ENCODE measurements around the gene OR10H1.

OR10H1 gene, protein sequence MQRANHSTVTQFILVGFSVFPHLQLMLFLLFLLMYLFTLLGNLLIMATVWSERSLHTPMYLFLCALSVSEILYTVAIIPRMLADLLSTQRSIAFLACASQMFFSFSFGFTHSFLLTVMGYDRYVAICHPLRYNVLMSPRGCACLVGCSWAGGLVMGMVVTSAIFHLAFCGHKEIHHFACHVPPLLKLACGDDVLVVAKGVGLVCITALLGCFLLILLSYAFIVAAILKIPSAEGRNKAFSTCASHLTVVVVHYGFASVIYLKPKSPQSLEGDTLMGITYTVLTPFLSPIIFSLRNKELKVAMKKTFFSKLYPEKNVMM

DNA sequence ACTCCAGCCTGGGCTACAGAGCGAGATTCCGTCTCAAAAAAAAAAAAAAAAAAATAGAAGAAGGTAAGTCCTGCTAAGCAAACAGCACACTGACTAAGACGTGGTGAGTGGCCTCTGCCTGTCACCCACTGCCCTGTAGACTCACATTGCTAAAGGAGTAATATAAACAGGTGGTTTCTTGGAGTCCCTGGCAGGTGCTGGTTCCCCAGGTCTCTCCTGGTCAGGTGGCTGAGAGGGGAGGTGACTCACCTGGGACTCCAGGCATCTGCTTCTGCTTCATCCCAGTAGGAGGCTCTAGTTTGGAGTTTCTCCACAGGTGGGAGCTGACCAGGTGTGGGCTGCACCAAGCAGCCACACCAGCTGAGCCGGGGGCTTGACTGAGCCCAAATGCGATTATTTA, at the start of gene OR10H1:
TSS of gene OR10H1 (minus strand) at position 359 of the 400 bp plus-strand sequence. CDS start 7,627 bp downstream, outside the sequence.
- no peak for DNase-seq (ENCODE audit: low read depth)
- TF ChIP-seq, protein P1, sequence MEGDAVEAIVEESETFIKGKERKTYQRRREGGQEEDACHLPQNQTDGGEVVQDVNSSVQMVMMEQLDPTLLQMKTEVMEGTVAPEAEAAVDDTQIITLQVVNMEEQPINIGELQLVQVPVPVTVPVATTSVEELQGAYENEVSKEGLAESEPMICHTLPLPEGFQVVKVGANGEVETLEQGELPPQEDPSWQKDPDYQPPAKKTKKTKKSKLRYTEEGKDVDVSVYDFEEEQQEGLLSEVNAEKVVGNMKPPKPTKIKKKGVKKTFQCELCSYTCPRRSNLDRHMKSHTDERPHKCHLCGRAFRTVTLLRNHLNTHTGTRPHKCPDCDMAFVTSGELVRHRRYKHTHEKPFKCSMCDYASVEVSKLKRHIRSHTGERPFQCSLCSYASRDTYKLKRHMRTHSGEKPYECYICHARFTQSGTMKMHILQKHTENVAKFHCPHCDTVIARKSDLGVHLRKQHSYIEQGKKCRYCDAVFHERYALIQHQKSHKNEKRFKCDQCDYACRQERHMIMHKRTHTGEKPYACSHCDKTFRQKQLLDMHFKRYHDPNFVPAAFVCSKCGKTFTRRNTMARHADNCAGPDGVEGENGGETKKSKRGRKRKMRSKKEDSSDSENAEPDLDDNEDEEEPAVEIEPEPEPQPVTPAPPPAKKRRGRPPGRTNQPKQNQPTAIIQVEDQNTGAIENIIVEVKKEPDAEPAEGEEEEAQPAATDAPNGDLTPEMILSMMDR (conservative IDR thresholded peaks at IDR 0.05; ENCODE audit: low read depth, low read length): no peak
- H3K4me3 ChIP-seq (ENCODE audit: low read depth, low read length): no peak within 1 kb of the TSS

DNA sequence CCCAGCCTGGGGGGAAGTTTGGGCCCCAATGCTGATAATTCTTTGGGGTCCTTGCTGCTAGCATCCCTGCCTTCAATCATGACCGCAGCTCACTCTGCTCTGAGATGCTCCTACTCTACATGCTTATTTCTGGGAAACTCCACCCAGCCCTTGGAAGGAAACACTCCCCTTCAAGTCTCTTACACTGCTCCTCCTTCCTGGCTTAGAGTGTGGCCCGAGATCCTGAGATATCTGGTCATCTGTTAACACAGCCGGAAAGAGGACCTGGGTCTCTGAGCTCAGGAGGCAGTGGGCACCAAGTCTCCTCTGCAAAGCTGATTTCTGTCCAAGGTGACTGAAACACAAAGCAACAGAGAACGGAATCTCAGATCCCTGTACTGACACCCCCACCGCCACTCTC, 49.4 kb upstream of the OR10H1 start:
- DNase-seq (ENCODE audit: low read depth): no peak
- H3K4me3 ChIP-seq (ENCODE audit: low read depth, low read length): no peak overlapping the region
- TF ChIP-seq, protein P1 (conservative IDR thresholded peaks at IDR 0.05; ENCODE audit: low read depth, low read length): no peak

DNA sequence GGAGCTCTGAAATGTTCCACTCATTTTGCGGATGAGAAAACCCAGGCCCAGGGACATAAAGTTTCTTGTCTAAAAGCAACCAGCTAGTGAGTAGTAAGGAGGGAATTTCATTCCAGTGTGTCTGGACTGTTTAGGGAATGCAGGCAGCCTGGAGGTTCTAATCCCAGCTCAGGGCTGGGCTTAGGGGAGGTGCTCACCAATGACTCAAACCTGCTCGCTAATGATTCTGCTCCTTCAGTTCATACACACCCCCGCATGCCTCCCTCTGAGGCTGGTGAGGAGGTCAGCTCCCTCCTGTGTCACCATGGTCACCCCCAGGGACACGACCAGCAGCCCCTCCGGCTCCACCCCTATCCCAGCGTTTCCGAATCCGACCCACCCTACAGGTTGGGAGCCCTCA, 47.8 kb upstream of the OR10H1 start:
- DNase-seq (ENCODE audit: low read depth): no peak
- H3K4me3 ChIP-seq (ENCODE audit: low read depth, low read length): no peak overlapping the region
- TF ChIP-seq, protein P1 (conservative IDR thresholded peaks at IDR 0.05; ENCODE audit: low read depth, low read length): no peak

DNA sequence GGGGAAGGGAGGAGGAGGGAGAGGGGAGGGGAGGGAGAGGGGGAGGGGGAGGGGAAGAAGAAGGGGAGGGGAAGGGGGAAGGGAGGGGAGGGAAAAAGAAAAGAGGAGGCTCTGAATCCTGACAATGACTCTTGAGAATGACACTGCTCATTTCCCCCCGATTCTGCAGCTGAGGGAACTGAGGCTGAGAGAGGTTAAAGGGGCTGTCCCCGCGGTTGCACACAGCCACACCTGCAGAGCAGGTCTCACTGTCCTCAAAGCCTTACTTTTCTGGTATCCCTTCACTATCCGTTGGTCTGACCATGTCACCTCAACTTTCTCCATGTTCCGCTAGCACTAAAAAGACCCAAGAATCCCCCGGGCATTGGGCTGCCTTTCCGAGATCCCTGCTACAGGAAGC, 47.0 kb upstream of the OR10H1 start:
- DNase-seq (ENCODE audit: low read depth): no peak
- TF ChIP-seq, protein P1 (conservative IDR thresholded peaks at IDR 0.05; ENCODE audit: low read depth, low read length): no peak
- H3K4me3 ChIP-seq (ENCODE audit: low read depth, low read length): no peak overlapping the region

DNA sequence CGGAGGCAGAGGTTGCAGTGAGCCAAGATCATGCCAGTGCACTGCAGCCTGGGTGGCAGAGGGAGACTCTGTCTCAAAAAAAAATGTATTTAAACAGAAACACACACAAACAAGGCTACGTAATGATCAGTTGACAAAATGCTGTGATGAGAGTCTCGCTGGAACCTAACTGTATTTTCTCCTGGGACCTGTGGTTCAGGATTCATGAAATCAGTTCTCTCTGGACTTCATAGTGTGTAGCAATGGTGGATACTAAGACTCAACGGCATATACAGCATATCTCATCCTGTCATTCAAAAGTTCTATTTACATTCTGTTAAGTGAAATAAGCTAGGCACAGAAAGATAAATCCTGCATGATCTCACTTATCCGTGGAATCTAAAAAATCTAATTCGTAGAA, 45.1 kb upstream of the OR10H1 start:
- TF ChIP-seq, protein P1 (conservative IDR thresholded peaks at IDR 0.05; ENCODE audit: low read depth, low read length): no peak
- DNase-seq (ENCODE audit: low read depth): no peak
- H3K4me3 ChIP-seq (ENCODE audit: low read depth, low read length): no peak overlapping the region

DNA sequence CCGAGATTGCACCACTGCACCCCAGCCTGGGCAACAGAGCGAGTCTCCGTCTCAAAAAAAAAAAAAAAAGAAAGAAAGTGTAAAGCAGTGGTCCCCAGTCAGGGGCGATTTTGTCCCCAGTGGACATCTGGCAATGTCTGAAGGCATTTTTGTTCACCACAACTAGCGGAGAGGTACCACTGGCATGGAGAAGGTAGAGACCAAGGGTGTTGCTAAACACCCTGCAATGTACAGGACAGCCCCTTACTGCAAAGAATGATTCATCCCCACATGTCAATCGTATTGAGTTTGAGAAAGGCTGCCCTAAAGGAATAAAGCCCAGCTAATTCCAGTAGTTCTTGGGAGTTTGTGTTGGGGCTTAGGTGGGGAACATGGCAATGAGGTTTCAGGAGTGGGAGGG, 43.7 kb upstream of the OR10H1 start:
- no peak overlapping the region for H3K4me3 ChIP-seq (ENCODE audit: low read depth, low read length)
- TF ChIP-seq, protein P1 (conservative IDR thresholded peaks at IDR 0.05; ENCODE audit: low read depth, low read length): no peak
- no peak for DNase-seq (ENCODE audit: low read depth)

DNA sequence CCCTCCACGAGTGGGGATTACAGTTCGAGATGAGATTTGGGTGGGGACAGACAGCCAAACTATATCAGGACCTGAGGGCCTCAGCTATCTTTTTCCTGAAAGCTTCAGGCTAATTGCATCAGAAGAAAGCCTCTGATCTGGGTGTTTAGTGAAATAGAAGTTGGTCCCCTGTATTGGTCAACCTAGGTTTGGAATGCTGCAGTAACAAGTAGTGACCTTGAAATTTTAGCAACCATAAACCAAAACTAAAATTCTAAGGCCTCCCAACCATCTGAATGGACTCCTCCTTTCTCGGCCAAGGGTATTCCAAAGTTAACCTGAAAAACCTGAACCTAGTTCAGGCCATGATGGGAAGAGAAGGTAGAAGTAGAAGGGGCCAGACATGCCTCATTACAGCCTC, 34.9 kb upstream of the OR10H1 start:
- DNase-seq (ENCODE audit: low read depth): no peak
- no peak overlapping the region for H3K4me3 ChIP-seq (ENCODE audit: low read depth, low read length)

More for the DNA sequence above, 34.9 kb upstream of the OR10H1 start:
- TF ChIP-seq, protein P1 (conservative IDR thresholded peaks at IDR 0.05; ENCODE audit: low read depth, low read length): no peak

Measured in choroid plexus epithelial cell (primary cell).